Fibroblast of lung (primary cell): ENCODE data around the gene SH3D21.

Experiments
- CTCF ChIP-seq, 2 donors: IDR thresholded peaks in 1 of 2; conservative IDR thresholded peaks in 1 of 2; 1 replicate in 1 of 2; 2 replicates in 1 of 2; pipeline ENCODE4 v1.5.1; 2011 to 2012; ENCODE audit warnings: low read length in 2 of 2, control low read depth in 1 of 2, inconsistent platforms in 1 of 2, low read depth in 1 of 2, mild to moderate bottlenecking in 1 of 2
- EZH2 ChIP-seq: IDR thresholded peaks from 2 replicates; pipeline ENCODE4 v1.5.1; 2012; ENCODE audit warnings: low read length, control low read depth, mild to moderate bottlenecking; ENCODE audit errors: missing control alignments

- TF ChIP-seq CTCF (conservative IDR thresholded peaks at IDR 0.05 in 1 of 2, IDR thresholded peaks at IDR 0.05 in 1 of 2; ENCODE audit: low read depth in 1 of 2, low read length in 2 of 2) (no peak), EZH2 (no peak)
Observed at GRCh38 chr1:36256558-36257374, 49.4 kb upstream of the SH3D21 start.
